ENCODE data around the gene TMEM60. TPM values are rescaled to one million over a fixed set of nuclear protein-coding genes. Genes with fewer than 3 reads are reported as not detected.

Gene TMEM60
- total and polyA plus RNA-seq, 2 of the 13 experiments (the other 11 are each of a cell fraction or from before 2014, with no cell fraction given) = 25.6 to 27.7 TPM

DNA sequence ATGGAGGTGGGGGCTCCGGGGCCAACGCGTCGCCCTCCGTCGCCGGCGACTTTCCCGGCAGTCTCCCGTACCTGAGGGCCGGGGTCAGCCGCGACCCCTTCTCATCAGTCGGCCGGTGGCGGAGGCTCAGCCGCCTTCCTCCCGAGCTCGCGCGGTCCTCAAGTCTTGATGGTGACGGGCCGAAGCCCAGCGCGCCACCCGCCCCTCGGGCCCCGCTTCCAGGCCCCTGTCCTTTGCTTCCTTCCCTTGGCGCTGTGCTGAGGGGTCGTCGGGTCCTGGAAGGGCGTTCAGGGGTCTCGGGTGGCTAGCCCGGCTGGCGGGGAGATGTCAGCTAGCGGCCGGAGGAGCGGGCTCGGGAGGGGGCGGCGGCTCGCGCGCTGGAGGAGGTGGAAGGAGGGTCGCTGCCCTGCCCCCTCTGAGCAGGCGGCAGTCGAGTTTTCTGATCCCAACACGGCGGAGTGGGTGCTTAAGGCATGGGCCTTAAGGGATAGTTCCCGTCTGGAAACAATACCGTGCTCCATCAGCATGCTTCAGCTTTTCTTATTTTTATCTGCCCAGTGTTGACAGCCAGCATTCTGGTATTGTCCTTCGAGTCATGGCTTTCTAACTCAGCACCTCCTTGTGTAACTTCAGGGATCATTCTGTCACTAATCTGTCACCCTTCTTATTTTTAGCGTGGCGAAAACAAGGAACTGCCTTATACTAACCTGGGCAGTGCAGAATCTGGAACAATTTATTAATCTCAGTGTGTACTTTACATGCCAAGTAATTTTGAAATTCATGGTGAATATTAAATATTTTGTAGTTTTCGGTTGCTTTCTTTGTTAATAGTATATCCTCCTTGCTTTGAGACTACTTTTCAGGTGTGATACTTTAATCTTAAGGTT, 1.1 kb upstream of the TMEM60 start (continued):
- TF ChIP-seq KLF6 (CRISPR knock-in tag; IDR thresholded peaks at IDR 0.05) = peak; percentile 72; the same call in 1 of the 2 replicates
- TF ChIP-seq ZNF530 (CRISPR knock-in tag; IDR thresholded peaks at IDR 0.05; ENCODE audit: low read depth) = no peak
- TF ChIP-seq RBFOX2 (IDR thresholded peaks at IDR 0.05; ENCODE audit: low read depth, low read length) = peak; percentile 35; the same call in 1 of the 2 replicates
- TF ChIP-seq, protein P1, sequence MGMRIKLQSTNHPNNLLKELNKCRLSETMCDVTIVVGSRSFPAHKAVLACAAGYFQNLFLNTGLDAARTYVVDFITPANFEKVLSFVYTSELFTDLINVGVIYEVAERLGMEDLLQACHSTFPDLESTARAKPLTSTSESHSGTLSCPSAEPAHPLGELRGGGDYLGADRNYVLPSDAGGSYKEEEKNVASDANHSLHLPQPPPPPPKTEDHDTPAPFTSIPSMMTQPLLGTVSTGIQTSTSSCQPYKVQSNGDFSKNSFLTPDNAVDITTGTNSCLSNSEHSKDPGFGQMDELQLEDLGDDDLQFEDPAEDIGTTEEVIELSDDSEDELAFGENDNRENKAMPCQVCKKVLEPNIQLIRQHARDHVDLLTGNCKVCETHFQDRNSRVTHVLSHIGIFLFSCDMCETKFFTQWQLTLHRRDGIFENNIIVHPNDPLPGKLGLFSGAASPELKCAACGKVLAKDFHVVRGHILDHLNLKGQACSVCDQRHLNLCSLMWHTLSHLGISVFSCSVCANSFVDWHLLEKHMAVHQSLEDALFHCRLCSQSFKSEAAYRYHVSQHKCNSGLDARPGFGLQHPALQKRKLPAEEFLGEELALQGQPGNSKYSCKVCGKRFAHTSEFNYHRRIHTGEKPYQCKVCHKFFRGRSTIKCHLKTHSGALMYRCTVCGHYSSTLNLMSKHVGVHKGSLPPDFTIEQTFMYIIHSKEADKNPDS (CRISPR knock-in tag; IDR thresholded peaks at IDR 0.05) = no peak
- no peak for TF ChIP-seq ZNF138 (CRISPR knock-in tag; IDR thresholded peaks at IDR 0.05; ENCODE audit: low read depth)
- no peak for TF ChIP-seq SALL1 (CRISPR knock-in tag; IDR thresholded peaks at IDR 0.05)
- TF ChIP-seq TP53 (CRISPR knock-in tag; conservative IDR thresholded peaks at IDR 0.05) = no peak
- TF ChIP-seq ZNF780A (CRISPR knock-in tag; IDR thresholded peaks at IDR 0.05) = no peak
- no peak for TF ChIP-seq ZSCAN20 (CRISPR knock-in tag; IDR thresholded peaks at IDR 0.05; ENCODE audit: borderline replicate concordance)
- no peak; the same call in 1 of the 2 replicates for TF ChIP-seq GABPB1 (CRISPR knock-in tag; IDR thresholded peaks at IDR 0.05)
- no peak for TF ChIP-seq SSRP1 (CRISPR knock-in tag; IDR thresholded peaks at IDR 0.05)
- TF ChIP-seq RNF2 (conservative IDR thresholded peaks at IDR 0.05; ENCODE audit: low read depth) = no peak
- TF ChIP-seq TAF15 (IDR thresholded peaks at IDR 0.05; ENCODE audit: low read depth, low read length, poor library complexity, severe bottlenecking) = no peak
- 0 out of 2 replicates have a peak, but pooled peaks have one; percentile 63 for TF ChIP-seq ZNF670 (CRISPR knock-in tag; IDR thresholded peaks at IDR 0.05; ENCODE audit: borderline replicate concordance)
- TF ChIP-seq SAP130 (CRISPR knock-in tag; IDR thresholded peaks at IDR 0.05; ENCODE audit: low read depth) = 0 out of 2 replicates have a peak, but pooled peaks have one; percentile 3
- no peak for TF ChIP-seq ATF1 (CRISPR knock-in tag; IDR thresholded peaks at IDR 0.05)
- peak; percentile 24; the same call in 1 of the 2 replicates for TF ChIP-seq ATF7-NPFF (CRISPR knock-in tag; IDR thresholded peaks at IDR 0.05; ENCODE audit: low read depth)
- peak; percentile 55; the same call in 1 of the 2 replicates for TF ChIP-seq ZNF563 (CRISPR knock-in tag; IDR thresholded peaks at IDR 0.05)
- TF ChIP-seq TEAD3 (CRISPR knock-in tag; optimal IDR thresholded peaks at IDR 0.05; ENCODE audit: borderline replicate concordance) = no peak
- 0 out of 2 replicates have a peak, but pooled peaks have one; percentile 61 for TF ChIP-seq MXD4 (CRISPR knock-in tag; IDR thresholded peaks at IDR 0.05)
- TF ChIP-seq FOXK1 (CRISPR knock-in tag; IDR thresholded peaks at IDR 0.05; ENCODE audit: borderline replicate concordance, low read depth) = no peak
- 0 out of 2 replicates have a peak, but pooled peaks have one; percentile 49 for TF ChIP-seq ZFYVE20 (CRISPR knock-in tag; IDR thresholded peaks at IDR 0.05; ENCODE audit: borderline replicate concordance, low read depth)
- no peak for TF ChIP-seq CHD4 (IDR thresholded peaks at IDR 0.05; ENCODE audit: borderline replicate concordance, low read length)
- no peak; the same call in 1 of the 2 replicates for TF ChIP-seq ZSCAN22 (CRISPR knock-in tag; IDR thresholded peaks at IDR 0.05)
- no peak for TF ChIP-seq ZNF615 (CRISPR knock-in tag; IDR thresholded peaks at IDR 0.05; ENCODE audit: borderline replicate concordance)
- TF ChIP-seq FOXM1 (CRISPR knock-in tag; IDR thresholded peaks at IDR 0.05) = no peak
- TF ChIP-seq ZZZ3 (CRISPR knock-in tag; IDR thresholded peaks at IDR 0.05; ENCODE audit: borderline replicate concordance) = no peak
- no peak for TF ChIP-seq IRF9 (CRISPR knock-in tag; IDR thresholded peaks at IDR 0.05; ENCODE audit: borderline replicate concordance)

Data from HepG2 (cell line).